HG02610 (cell line): ENCODE results near the gene COL16A1.
A peak's percentile ranks its signal among the peaks of the same experiment; 100 is the strongest.

Experiments used
- ATAC-seq: cut with Tn5 transposase; IDR thresholded peaks from one replicate; pipeline ENCODE4 v1.9.1; 2021; ENCODE audit warnings: mild to moderate bottlenecking, moderate library complexity; ENCODE audit not compliant: unreplicated experiment

The COL16A1 gene

GRCh38 chr1:31609514-31610118 is 94.2 kb downstream of the COL16A1 start:
- no peak for ATAC-seq

DNA sequence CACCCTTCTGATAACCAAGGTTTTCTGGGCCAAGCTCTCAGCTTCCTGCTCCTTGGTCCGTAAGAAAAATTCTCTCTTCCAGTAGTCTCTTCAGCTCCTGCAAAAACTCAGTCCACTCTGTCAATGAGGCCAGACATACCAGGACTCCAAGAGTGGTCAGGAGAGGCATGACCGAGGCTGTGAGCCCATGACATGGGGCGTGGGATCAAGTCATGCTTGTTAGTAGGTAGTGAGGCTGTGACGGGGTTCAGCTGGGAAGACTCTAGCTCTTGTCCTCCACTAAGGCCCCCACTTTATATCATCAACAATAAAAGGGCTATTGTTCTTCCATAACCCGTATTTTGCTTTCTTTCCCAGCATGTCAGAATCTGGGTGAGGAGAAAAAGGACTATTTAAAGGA is 96.5 kb downstream of the COL16A1 start:
- no peak for ATAC-seq

DNA sequence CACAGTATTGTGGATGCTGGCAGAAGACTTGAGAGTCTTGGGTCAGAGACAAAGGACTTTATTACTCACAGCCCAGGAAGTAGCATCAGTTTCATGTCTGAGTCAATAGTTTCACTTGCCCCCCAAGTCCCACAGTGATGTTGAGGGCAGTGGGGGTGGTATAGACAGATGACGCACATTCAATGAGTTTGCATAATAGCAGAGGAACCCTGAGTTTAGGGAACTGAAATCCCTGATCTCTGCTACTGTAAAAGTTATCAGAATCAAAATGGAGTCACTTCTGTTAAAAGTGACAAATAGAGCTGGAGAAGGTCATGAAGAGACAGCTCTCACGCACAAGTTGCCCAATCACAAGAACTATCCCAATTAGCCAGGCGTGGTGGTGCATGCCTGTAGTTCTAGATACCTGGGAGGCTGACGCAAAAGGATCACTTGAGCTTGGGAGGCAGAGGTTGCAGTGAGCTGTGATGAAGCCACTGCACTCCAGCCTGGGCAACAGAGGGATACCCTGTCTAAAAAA is 97.8 kb downstream of the COL16A1 start:
- ATAC-seq, result peak; percentile 97
